Measurements from ENCODE around the gene BBS9. TPM values are rescaled to one million over a fixed set of nuclear protein-coding genes. Genes with fewer than 3 reads are reported as not detected.

Gene BBS9
- total and polyA plus RNA-seq, 2 of the 4 experiments (the other 2 are of a cell fraction) = 7.9 to 9.5 TPM

- ChIA-PET CTCF (no interaction called here), POLR2A (ENCODE audit: unreplicated experiment) (no interaction called here)
- intact Hi-C loops (cut with micrococcal nuclease) = no loop called here
- Histone ChIP-seq H4K8ac (ENCODE audit: low read depth in 2 of 2, low read length in 2 of 2) (peak overlapping the region in 1 of 2 experiments; percentile 68; a peak in 2 of 4 replicates), H3K79me1 (ENCODE audit: low read depth in 1 of 2, low read length in 2 of 2) (0 out of 4 replicates have a peak, but pooled peaks cover 0 to 10% of the 10 kb centered on the region in 2 experiments), H2BK20ac (ENCODE audit: low read depth, low read length) (peak overlapping the region; percentile 57), H3K4me3 (ENCODE audit: insufficient read depth, low read depth, low read length) (no peak overlapping the region), H3K4ac (ENCODE audit: low read depth, low read length) (no peak overlapping the region), H2AK5ac (ENCODE audit: low read depth, low read length) (peak overlapping the region; percentile 24; the same call in 1 of the 2 replicates), H3K56ac (ENCODE audit: extremely low read depth, insufficient read depth, low read length) (0 out of 2 replicates have a peak overlapping the region, but pooled peaks have one; percentile 22), H3K9me3 (ENCODE audit: control insufficient read depth, insufficient read depth, low read length) (peaks cover under 1% of the 10 kb centered on the region; the same call in 1 of the 2 replicates), H3K36me3 (ENCODE audit: control insufficient read depth, insufficient read depth, low read length) (peaks cover 11% of the 10 kb centered on the region), H3K9ac (ENCODE audit: low read depth, low read length) (no peak overlapping the region), H4K91ac (ENCODE audit: insufficient read depth, low read depth, low read length) (no peak overlapping the region), H2BK120ac (ENCODE audit: low read depth, low read length) (peak overlapping the region; percentile 21; the same call in 1 of the 2 replicates), H2BK15ac (ENCODE audit: low read depth, low read length) (peak overlapping the region; percentile 70; the same call in 2 of the 3 replicates), H3K27me3 (ENCODE audit: control insufficient read depth, insufficient read depth, low read length) (no peaks in the 10 kb centered on the region), H3K14ac (replicated peaks; ENCODE audit: low read depth, low read length) (no peak overlapping the region), H2BK5ac (ENCODE audit: low read depth, low read length, poor library complexity, severe bottlenecking) (peak overlapping the region; percentile 76), H4K20me1 (ENCODE audit: insufficient read depth, low read length) (no peaks in the 10 kb centered on the region), H3K18ac (ENCODE audit: low read depth, low read length) (peak overlapping the region; percentile 36; the same call in 1 of the 2 replicates), H3K4me2 (ENCODE audit: low read depth, low read length) (peak overlapping the region; percentile 73; the same call in 1 of the 2 replicates), H2AFZ (replicated peaks; ENCODE audit: low read length, poor library complexity) (no peak overlapping the region), H3K23ac (ENCODE audit: low read depth, low read length) (no peak overlapping the region), H3K4me1 (ENCODE audit: control insufficient read depth, insufficient read depth, low read length) (peaks cover 5% of the 10 kb centered on the region; the same call in 1 of the 2 replicates), H3K9me1 (ENCODE audit: insufficient read depth, low read length) (peaks cover 13% of the 10 kb centered on the region), H3K27ac (ENCODE audit: insufficient read depth, low read length) (no peak overlapping the region), H2AK9ac (replicated peaks; ENCODE audit: low read depth, low read length, poor library complexity) (no peak overlapping the region), H4K5ac (ENCODE audit: low read depth, low read length) (no peak overlapping the region)
- in situ Hi-C loops (cut with MboI; ENCODE audit: low sequenced_read_pairs) = no loop called here
- peak; percentile 82 for ATAC-seq (ENCODE audit: low read depth)
- peak; percentile 74 for DNase-seq
- dilution Hi-C loops (cut with HindIII; ENCODE audit: low sequenced_read_pairs, unreplicated experiment) = no loop called here
- BruUV-seq (replicated peaks) = no TSS peak
- TF ChIP-seq RAD21 (IDR thresholded peaks at IDR 0.05; ENCODE audit: low read length) (no peak), CHD1 (IDR thresholded peaks at IDR 0.05; ENCODE audit: low read depth, low read length) (no peak), MAFK (IDR thresholded peaks at IDR 0.05; ENCODE audit: low read depth, low read length) (no peak), USF2 (IDR thresholded peaks at IDR 0.05; ENCODE audit: low read depth, low read length) (no peak), CEBPB (IDR thresholded peaks at IDR 0.05; ENCODE audit: low read depth, low read length) (peak; percentile 53)
- 20% methylated on average over 1 of the region's 4 CpGs; no CpG with 5 or more reads in 1 of the 2 experiments for WGBS, 2 experiments (ENCODE audit: extremely low coverage in 2 of 2, insufficient read length in 1 of 2)
Observed at GRCh38 chr7:33091111-33091531, 38.2 kb upstream of the BBS9 start.
